Gastroesophageal sphincter (tissue), 4 donors: ENCODE data around the gene SELENOO. TPM values are rescaled to one million over a fixed set of nuclear protein-coding genes. Genes with fewer than 3 reads are reported as not detected.

ENCODE experiments used
- ATAC-seq: fragments of 150-250 bp; one replicate; pipeline ENCODE4 v1.9.1; 2016; ENCODE audit warnings: mild to moderate bottlenecking, moderate library complexity
- H3K27ac ChIP-seq, 4 donors: fragments of 200-600 bp; sonication (generic) in 3 of 4; 1 replicate in 3 of 4; 2 replicates in 1 of 4; pipeline ENCODE4 v1.5.1; 2016 to 2019
- H3K27me3 ChIP-seq: fragments of 200-600 bp; sonication (generic); one replicate; pipeline ENCODE4 v1.5.1; 2019
- H3K36me3 ChIP-seq, 2 donors: fragments of 200-600 bp; sonication (generic); one replicate each; pipeline ENCODE4 v1.5.1; 2019; ENCODE audit warnings: control low read depth in 1 of 2
- H3K4me1 ChIP-seq, 3 donors: fragments of 200-600 bp; sonication (generic); 1 replicate in 2 of 3; 2 replicates in 1 of 3; pipeline ENCODE4 v1.5.1; 2016 to 2019; ENCODE audit warnings: control low read depth in 2 of 3
- H3K4me3 ChIP-seq, 2 donors: fragments of 200-600 bp; sonication (generic); one replicate each; pipeline ENCODE4 v1.5.1; 2019; ENCODE audit warnings: mild to moderate bottlenecking in 1 of 2, moderate library complexity in 1 of 2
- H3K9me3 ChIP-seq, 3 donors: fragments of 200-600 bp; sonication (generic); one replicate each; pipeline ENCODE4 v1.5.1; 2017 to 2019; ENCODE audit warnings: control low read depth in 2 of 3
- EP300 ChIP-seq: sonication (generic); formaldehyde crosslinking; IDR thresholded peaks from one replicate; pipeline ENCODE4 v1.6.1; 2017; ENCODE audit warnings: antibody characterized with exemption, mild to moderate bottlenecking
- POLR2A ChIP-seq, 2 donors: fragments of 450-650 bp; IDR thresholded peaks; one replicate each; pipeline ENCODE4 v1.6.1; 2017; ENCODE audit warnings: antibody characterized with exemption in 2 of 2, mild to moderate bottlenecking in 2 of 2, moderate library complexity in 1 of 2
- POLR2AphosphoS5 ChIP-seq: sonication (generic); formaldehyde crosslinking; IDR thresholded peaks from one replicate; pipeline ENCODE4 v1.6.1; 2017; ENCODE audit warnings: antibody characterized with exemption
- WGBS, 2 donors: methylation state at CpG; one replicate each; pipeline ENCODE4 v1.1.5; 2018; ENCODE audit warnings: low coverage in 1 of 2; 5-methylcytosine and 5-hydroxymethylcytosine counted together
- total RNA-seq, 4 donors: library from RNA; depleted of rRNA; stranded (reverse); fragments of >200 nt; gene quantifications; one replicate each; pipeline ENCODE4 v1.1.0, GENCODE V29; 2016
- TF ChIP-seq, protein P1 (sequence below), 4 experiments: fragments of 200-600 bp in 2 of 4; fragments of 450-650 bp in 2 of 4; sonication (generic) in 1 of 4; IDR thresholded peaks; one replicate each; pipeline ENCODE4 v1.5.1; 2017 to 2019; ENCODE audit warnings: antibody characterized with exemption in 4 of 4, mild to moderate bottlenecking in 2 of 4, moderate library complexity in 2 of 4

SELENOO gene
- total RNA-seq, 4 donors from 2014 or later = 19.9 to 42.6 (median 27.3) TPM

DNA sequence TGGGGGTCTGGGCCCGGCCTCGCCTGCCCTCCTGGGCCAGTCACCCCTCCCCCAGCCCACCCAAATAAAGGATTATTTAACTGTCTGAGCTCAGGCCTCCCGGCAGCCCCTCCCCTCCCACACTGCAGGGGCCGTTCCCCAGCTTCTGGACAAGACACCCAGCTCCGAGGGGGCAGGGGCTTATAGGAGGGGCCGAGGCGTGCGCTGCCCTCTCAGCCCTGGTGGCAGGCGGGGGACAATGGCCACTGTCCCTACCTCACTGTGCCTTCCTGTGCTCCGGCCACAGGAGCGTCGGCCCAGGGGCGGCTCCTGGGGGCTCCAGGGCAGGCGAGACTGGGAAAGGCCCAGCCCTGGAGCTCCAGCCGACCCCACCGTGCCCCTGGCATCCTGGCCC is 2.2 kb upstream of the SELENOO start:
- peaks cover 0 to 39% (median 14%) of the 10 kb centered on the region in 3 donors for H3K4me1 ChIP-seq
- no peak overlapping the region for H3K27ac ChIP-seq
- H3K36me3 ChIP-seq = peaks cover 0 to 52% of the 10 kb centered on the region in 2 donors
- no CpG with 5 or more reads among the region's 16 CpGs for WGBS, 2 donors
- H3K4me3 ChIP-seq = no peak overlapping the region
- TF ChIP-seq, protein P1, sequence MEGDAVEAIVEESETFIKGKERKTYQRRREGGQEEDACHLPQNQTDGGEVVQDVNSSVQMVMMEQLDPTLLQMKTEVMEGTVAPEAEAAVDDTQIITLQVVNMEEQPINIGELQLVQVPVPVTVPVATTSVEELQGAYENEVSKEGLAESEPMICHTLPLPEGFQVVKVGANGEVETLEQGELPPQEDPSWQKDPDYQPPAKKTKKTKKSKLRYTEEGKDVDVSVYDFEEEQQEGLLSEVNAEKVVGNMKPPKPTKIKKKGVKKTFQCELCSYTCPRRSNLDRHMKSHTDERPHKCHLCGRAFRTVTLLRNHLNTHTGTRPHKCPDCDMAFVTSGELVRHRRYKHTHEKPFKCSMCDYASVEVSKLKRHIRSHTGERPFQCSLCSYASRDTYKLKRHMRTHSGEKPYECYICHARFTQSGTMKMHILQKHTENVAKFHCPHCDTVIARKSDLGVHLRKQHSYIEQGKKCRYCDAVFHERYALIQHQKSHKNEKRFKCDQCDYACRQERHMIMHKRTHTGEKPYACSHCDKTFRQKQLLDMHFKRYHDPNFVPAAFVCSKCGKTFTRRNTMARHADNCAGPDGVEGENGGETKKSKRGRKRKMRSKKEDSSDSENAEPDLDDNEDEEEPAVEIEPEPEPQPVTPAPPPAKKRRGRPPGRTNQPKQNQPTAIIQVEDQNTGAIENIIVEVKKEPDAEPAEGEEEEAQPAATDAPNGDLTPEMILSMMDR (IDR thresholded peaks at IDR 0.05) = no peak
- TF ChIP-seq EP300 (no peak), POLR2A (IDR thresholded peaks at IDR 0.05) (no peak), POLR2AphosphoS5 (no peak)
- no peaks in the 10 kb centered on the region for H3K27me3 ChIP-seq
- H3K9me3 ChIP-seq = no peaks in the 10 kb centered on the region
- ATAC-seq = no peak

- 69 to 100% methylated on average over 1 to 2 of the region's 18 CpGs for WGBS, 2 donors
- Histone ChIP-seq H3K27ac (peak overlapping the region in 3 of 4 donors; percentile 88 to 94 (median 90)), H3K4me3 (peak overlapping the region in 1 of 2 donors; percentile 96)
These were observed 1.5 kb upstream of the SELENOO start for GRCh38 chr22:50199251-50199721.

GRCh38 chr22:50199829-50200460 is 866 bp upstream of the SELENOO start:
- ATAC-seq = peak; percentile 13
- H3K36me3 ChIP-seq = peaks cover 0 to 44% of the 10 kb centered on the region in 2 donors
- peak overlapping the region; percentile 45 to 94 (median 89) for H3K27ac ChIP-seq
- H3K4me1 ChIP-seq = peaks cover 0 to 50% (median 14%) of the 10 kb centered on the region in 3 donors
- H3K4me3 ChIP-seq = peak overlapping the region; percentile 64 to 96
- no peaks in the 10 kb centered on the region for H3K9me3 ChIP-seq
- TF ChIP-seq, protein P1 (IDR thresholded peaks at IDR 0.05) = peak in 1 of 4 experiments; percentile 0
- no peak for TF ChIP-seq POLR2A (IDR thresholded peaks at IDR 0.05)
- H3K27me3 ChIP-seq = no peaks in the 10 kb centered on the region
- 0% methylated on average over 7 of the region's 34 CpGs; no CpG with 5 or more reads in 1 of the 2 donors for WGBS, 2 donors

More at GRCh38 chr22:50199251-50199721, 1.5 kb upstream of the SELENOO start:
- no peak for ATAC-seq
- TF ChIP-seq, protein P1 (IDR thresholded peaks at IDR 0.05) = no peak
- TF ChIP-seq POLR2A (IDR thresholded peaks at IDR 0.05) (no peak), POLR2AphosphoS5 (no peak), EP300 (no peak)
- Histone ChIP-seq H3K36me3 (peaks cover 0 to 46% of the 10 kb centered on the region in 2 donors), H3K9me3 (no peaks in the 10 kb centered on the region), H3K4me1 (peaks cover 0 to 44% (median 14%) of the 10 kb centered on the region in 3 donors), H3K27me3 (no peaks in the 10 kb centered on the region)

GRCh38 chr22:50201191-50202129 is 649 bp downstream of the SELENOO start:
- peak; percentile 66 for ATAC-seq
- 49% methylated on average over 5 of the region's 115 CpGs; no CpG with 5 or more reads in 1 of the 2 donors for WGBS, 2 donors

More at GRCh38 chr22:50201191-50202129, 649 bp downstream of the SELENOO start:
- Histone ChIP-seq H3K36me3 (peaks cover 0 to 46% of the 10 kb centered on the region in 2 donors), H3K4me1 (peaks cover 0 to 64% (median 14%) of the 10 kb centered on the region in 3 donors), H3K4me3 (peak overlapping the region; percentile 64 to 96), H3K9me3 (no peaks in the 10 kb centered on the region), H3K27me3 (no peaks in the 10 kb centered on the region), H3K27ac (peak overlapping the region in 3 of 4 donors; percentile 88 to 94 (median 90))
- TF ChIP-seq, protein P1 (IDR thresholded peaks at IDR 0.05) = no peak
- TF ChIP-seq POLR2A (IDR thresholded peaks at IDR 0.05) = no peak
- no peak for TF ChIP-seq POLR2AphosphoS5
- TF ChIP-seq EP300 = no peak
